H1 (cell line): ENCODE results near the gene SYF2. TPM values are rescaled to one million over a fixed set of nuclear protein-coding genes. Genes with fewer than 3 reads are reported as not detected.

Source experiments
- CHD2 ChIP-seq: IDR thresholded peaks from 2 replicates; pipeline ENCODE4 v1.6.1; 2012; ENCODE audit warnings: low read length, improper control_type of control experiment
- SIRT6 ChIP-seq: IDR thresholded peaks from one replicate; pipeline ENCODE4 v1.7.1; 2012; ENCODE audit warnings: low read length, inconsistent platforms
- YY1 ChIP-seq: IDR thresholded peaks from 2 replicates; pipeline ENCODE4 v1.6.1; 2011; ENCODE audit warnings: low read depth, mild to moderate bottlenecking, low read length
- polyA plus RNA-seq, 7 experiments: library from polyadenylated mRNA; depleted of rRNA in 3 of 7; stranded (reverse) in 5 of 7; unstranded in 2 of 7; fragments of >200 nt in 5 of 7; fragments of 200-250 nt in 2 of 7; gene quantifications; 1 replicate in 5 of 7; 2 replicates in 1 of 7; 4 replicates in 1 of 7; pipeline versions ENCODE4 v1.2.1 to v1.2.3, GENCODE V29; 2011 to 2013; ENCODE audit warnings: missing spikeins in 2 of 7, mixed read lengths in 2 of 7
- total RNA-seq: library from RNA; stranded (reverse); fragmentation: NEBNext Ultra II Directional; extraction: Animal tissue kit (Norgen Biotek cat#: 25700); gene quantifications from 2 replicates; pipeline ENCODE4 v1.2.1, GENCODE V29; 2021

Gene SYF2
- total and polyA plus RNA-seq, 2 of the 8 experiments (the other 6 are each of a cell fraction or from before 2014, with no cell fraction given): 7.5 to 33.0 TPM

- TF ChIP-seq CHD2 (no peak), SIRT6 (no peak), YY1 (no peak)
These were observed 24.9 kb upstream of the SYF2 start (continued) for GRCh38 chr1:25257196-25257595.
